A673 (cell line): Measurements from ENCODE around the gene TMEM178B. TPM values are rescaled to one million over a fixed set of nuclear protein-coding genes. Genes with fewer than 3 reads are reported as not detected.

Experiments used
- BruUV-seq: library from RNA; stranded (reverse); fragments of 400-500 nt; replicated peaks from 2 replicates; lab custom pipeline; 2021; lab: Mats Ljungman, UMichigan
- CTCF ChIA-PET: fragments of 300-600 bp; sonication (Branson Sonifier 250); formaldehyde crosslinking; loops from one replicate; lab custom pipeline; 2022; ENCODE audit warnings: antibody characterized with exemption; lab: Charles Lee
- POLR2A ChIA-PET: fragments of 300-600 bp; sonication (Branson Sonifier 250); formaldehyde crosslinking; loops from one replicate; lab custom pipeline; 2022; ENCODE audit warnings: antibody characterized with exemption; ENCODE audit not compliant: low non-redundant PET; lab: Charles Lee
- DNase-seq: peaks from one replicate; pipeline ENCODE4 v3.0.0-alpha.2; 2015; ENCODE audit warnings: low spot score
- H3K27ac ChIP-seq: fragments of 200-600 bp; sonication (generic); 2 replicates; pipeline ENCODE4 v1.5.1; 2016; ENCODE audit warnings: mixed run types, low read depth, mild to moderate bottlenecking, mixed read lengths, antibody characterized with exemption, low read length; ENCODE audit not compliant: poor library complexity, severe bottlenecking
- H3K27me3 ChIP-seq: fragments of 200-600 bp; sonication (generic); replicated peaks from 2 replicates; pipeline ENCODE4 v1.6.1; 2017; ENCODE audit warnings: mixed run types, low read depth, mild to moderate bottlenecking, mixed read lengths, antibody characterized with exemption, low read length; ENCODE audit not compliant: insufficient read depth, poor library complexity
- H3K36me3 ChIP-seq: fragments of 200-600 bp; sonication (generic); 2 replicates; pipeline ENCODE4 v1.6.1; 2016; ENCODE audit warnings: mixed run types, mild to moderate bottlenecking, mixed read lengths, antibody characterized with exemption, low read length; ENCODE audit not compliant: insufficient read depth, poor library complexity, severe bottlenecking
- H3K4me1 ChIP-seq: fragments of 200-600 bp; sonication (generic); 2 replicates; pipeline ENCODE4 v1.6.1; 2017; ENCODE audit warnings: mixed run types, mild to moderate bottlenecking, mixed read lengths, antibody characterized with exemption, low read length; ENCODE audit not compliant: insufficient read depth, poor library complexity, severe bottlenecking
- H3K4me3 ChIP-seq: fragments of 200-600 bp; sonication (generic); 2 replicates; pipeline ENCODE4 v1.5.1; 2016; ENCODE audit warnings: low read depth, mixed run types, mild to moderate bottlenecking, mixed read lengths, low read length; ENCODE audit not compliant: poor library complexity, severe bottlenecking
- H3K9me3 ChIP-seq: fragments of 200-600 bp; sonication (generic); 2 replicates; pipeline ENCODE4 v1.6.1; 2016; ENCODE audit warnings: mixed run types, low read depth, mild to moderate bottlenecking, mixed read lengths, antibody characterized with exemption, low read length; ENCODE audit not compliant: poor library complexity, severe bottlenecking
- CTCF ChIP-seq: fragments of 300-800, 200-600 bp; sonication (generic); conservative IDR thresholded peaks from 2 replicates; pipeline ENCODE4 v1.5.1; 2017; ENCODE audit warnings: low read depth, mild to moderate bottlenecking, antibody characterized with exemption, low read length, moderate library complexity, mixed read lengths
- EZH2 ChIP-seq: fragments of 200-600 bp; sonication (generic); IDR thresholded peaks from 2 replicates; pipeline ENCODE4 v1.6.1; 2017; ENCODE audit warnings: borderline replicate concordance, low read depth, mild to moderate bottlenecking, mixed read lengths, antibody characterized with exemption, low read length; ENCODE audit not compliant: poor library complexity, severe bottlenecking
- intact Hi-C: fragments of 100-400 bp; cut with micrococcal nuclease; formaldehyde crosslinking; loops from one replicate; pipeline ENCODE4 v1.10.0; 2022; ENCODE audit not compliant: unreplicated experiment
- total RNA-seq: library from RNA; stranded (reverse); gene quantifications from 2 replicates; pipeline ENCODE4 v1.2.3, GENCODE V29; 2021

Gene TMEM178B
- total RNA-seq, 1 experiment from 2014 or later, result 2.8 TPM

GRCh38 chr7:141045842-141046620 lies 27.8 kb upstream of the TMEM178B start:
- Histone ChIP-seq H3K27me3 (no peaks in the 10 kb centered on the region), H3K4me3 (no peak overlapping the region), H3K9me3 (no peaks in the 10 kb centered on the region), H3K27ac (no peak overlapping the region), H3K4me1 (peaks cover 8% of the 10 kb centered on the region), H3K36me3 (no peaks in the 10 kb centered on the region)
- no TSS peak for BruUV-seq
- ChIA-PET POLR2A (no interaction called here), CTCF (no interaction called here)
- no peak for DNase-seq
- intact Hi-C loops, result no loop called here
- no peak for TF ChIP-seq EZH2
- TF ChIP-seq CTCF, result no peak

GRCh38 chr7:141053626-141054025 lies 20.2 kb upstream of the TMEM178B start:
- Histone ChIP-seq H3K27ac (no peak overlapping the region), H3K4me3 (no peak overlapping the region), H3K9me3 (no peaks in the 10 kb centered on the region), H3K27me3 (no peaks in the 10 kb centered on the region), H3K4me1 (no peaks in the 10 kb centered on the region), H3K36me3 (no peaks in the 10 kb centered on the region)
- DNase-seq, result no peak
- TF ChIP-seq CTCF (no peak), EZH2 (no peak)
- BruUV-seq, result no TSS peak
- ChIA-PET CTCF (no interaction called here), POLR2A (no interaction called here)
- intact Hi-C loops, result no loop called here

GRCh38 chr7:141055146-141055545 lies 18.7 kb upstream of the TMEM178B start:
- CTCF ChIA-PET, result no interaction called here
- TF ChIP-seq EZH2 (no peak), CTCF (no peak)
- Histone ChIP-seq H3K27me3 (no peaks in the 10 kb centered on the region), H3K4me3 (no peak overlapping the region), H3K9me3 (no peaks in the 10 kb centered on the region), H3K27ac (no peak overlapping the region), H3K36me3 (no peaks in the 10 kb centered on the region), H3K4me1 (no peaks in the 10 kb centered on the region)
- intact Hi-C loops, result no loop called here
- no TSS peak for BruUV-seq
- POLR2A ChIA-PET, result no interaction called here
- DNase-seq, result no peak
